Neuronal stem cell (in vitro differentiated cells): ENCODE measurements around the gene TXLNB.
A peak's percentile ranks its signal among the peaks of the same experiment; 100 is the strongest.

Experiments used
- DNase-seq: peaks from one replicate; pipeline ENCODE4 v3.0.0-alpha.2; 2013; ENCODE audit warnings: low spot score
- H2AFZ ChIP-seq: one replicate; pipeline ENCODE4 v1.6.1; 2013; ENCODE audit warnings: mild to moderate bottlenecking, low read length, inconsistent platforms
- H2AK5ac ChIP-seq: 2 replicates; pipeline ENCODE4 v1.6.1; 2013; ENCODE audit warnings: low read depth, mild to moderate bottlenecking, inconsistent platforms, low read length, moderate library complexity, mixed read lengths
- H2BK120ac ChIP-seq: 2 replicates; pipeline ENCODE4 v1.6.1; 2013; ENCODE audit warnings: low read depth, mild to moderate bottlenecking, inconsistent platforms, low read length, moderate library complexity, mixed read lengths
- H2BK12ac ChIP-seq: one replicate; pipeline ENCODE4 v1.6.1; 2013; ENCODE audit warnings: low read length, inconsistent platforms
- H2BK15ac ChIP-seq: 2 replicates; pipeline ENCODE4 v1.6.1; 2013; ENCODE audit warnings: mild to moderate bottlenecking, low read length, inconsistent platforms, mixed read lengths
- H2BK5ac ChIP-seq: one replicate; pipeline ENCODE4 v1.6.1; 2013; ENCODE audit warnings: inconsistent platforms, mild to moderate bottlenecking, low read length, moderate library complexity
- H3K14ac ChIP-seq: one replicate; pipeline ENCODE4 v1.6.1; 2013; ENCODE audit warnings: low read length, inconsistent platforms
- H3K18ac ChIP-seq: 2 replicates; pipeline ENCODE4 v1.6.1; 2013; ENCODE audit warnings: low read length, inconsistent platforms
- H3K23ac ChIP-seq: 2 replicates; pipeline ENCODE4 v1.6.1; 2013; ENCODE audit warnings: low read depth, mild to moderate bottlenecking, mixed read lengths, low read length, inconsistent platforms; ENCODE audit not compliant: poor library complexity
- H3K27ac ChIP-seq: replicated peaks from 3 replicates; pipeline ENCODE4 v1.5.1; 2013; ENCODE audit warnings: low read length, inconsistent platforms
- H3K27me3 ChIP-seq, 3 experiments: 2 replicates each; pipeline ENCODE4 v1.6.1; 2013; ENCODE audit warnings: low read length in 3 of 3, mild to moderate bottlenecking in 2 of 3, inconsistent platforms in 1 of 3, low read depth in 1 of 3, mixed read lengths in 1 of 3, moderate library complexity in 1 of 3; ENCODE audit not compliant: control insufficient read depth in 3 of 3, insufficient read depth in 3 of 3
- H3K36me3 ChIP-seq, 2 donors: replicated peaks in 1 of 2; 2 replicates each; pipeline ENCODE4 v1.6.1; 2013; ENCODE audit warnings: low read length in 2 of 2; ENCODE audit not compliant: control insufficient read depth in 2 of 2, insufficient read depth in 2 of 2
- H3K4ac ChIP-seq: 2 replicates; pipeline ENCODE4 v1.6.1; 2013; ENCODE audit warnings: inconsistent platforms, mild to moderate bottlenecking, low read length, moderate library complexity
- H3K4me1 ChIP-seq, 2 donors: 1 replicate in 1 of 2; 2 replicates in 1 of 2; pipeline ENCODE4 v1.6.1; 2013; ENCODE audit warnings: low read length in 2 of 2, low read depth in 1 of 2; ENCODE audit not compliant: control insufficient read depth in 2 of 2, insufficient read depth in 1 of 2
- H3K4me2 ChIP-seq: one replicate; pipeline ENCODE4 v1.6.1; 2013; ENCODE audit warnings: mild to moderate bottlenecking, low read length, inconsistent platforms; ENCODE audit not compliant: insufficient read depth, poor library complexity, severe bottlenecking
- H3K4me3 ChIP-seq, 2 donors: 2 replicates each; pipeline ENCODE4 v1.5.1; 2013; ENCODE audit warnings: low read length in 2 of 2, mild to moderate bottlenecking in 2 of 2, inconsistent platforms in 1 of 2, moderate library complexity in 1 of 2
- H3K79me1 ChIP-seq: one replicate; pipeline ENCODE4 v1.6.1; 2013; ENCODE audit warnings: low read depth, mild to moderate bottlenecking, inconsistent platforms, low read length, moderate library complexity
- H3K9ac ChIP-seq: one replicate; pipeline ENCODE4 v1.6.1; 2013; ENCODE audit warnings: mild to moderate bottlenecking, low read depth, low read length, inconsistent platforms; ENCODE audit not compliant: poor library complexity
- H3K9me3 ChIP-seq, 2 donors: replicated peaks in 1 of 2; 2 replicates each; pipeline versions ENCODE3 to v1.6.1; 2013; ENCODE audit warnings: low read length in 2 of 2, mild to moderate bottlenecking in 2 of 2, inconsistent platforms in 1 of 2, low read depth in 1 of 2, mixed read lengths in 1 of 2, moderate library complexity in 1 of 2; ENCODE audit not compliant: control insufficient read depth in 2 of 2, insufficient read depth in 1 of 2
- H4K8ac ChIP-seq: one replicate; pipeline ENCODE4 v1.6.1; 2013; ENCODE audit warnings: low read depth, mild to moderate bottlenecking, inconsistent platforms, low read length, moderate library complexity
- H4K91ac ChIP-seq: one replicate; pipeline ENCODE4 v1.6.1; 2013; ENCODE audit warnings: low read length, low read depth, mild to moderate bottlenecking, inconsistent platforms; ENCODE audit not compliant: poor library complexity
- WGBS, 2 donors: extraction: QIAGEN DNeasy Blood & Tissue Kit; methylation state at CpG; one replicate each; pipeline ENCODE4 v1.1.7; 2013; ENCODE audit warnings: missing lambda C conversion rate in 2 of 2, mixed read lengths in 1 of 2; ENCODE audit not compliant: insufficient read length in 2 of 2, insufficient replicate concordance in 1 of 2; ENCODE audit errors: extremely low coverage in 2 of 2; 5-methylcytosine and 5-hydroxymethylcytosine counted together

The TXLNB gene

GRCh38 chr6:139247618-139248017 lies 44.2 kb downstream of the TXLNB start:
- no peak overlapping the region for H2AFZ ChIP-seq
- no peaks in the 10 kb centered on the region for H3K27me3 ChIP-seq
- no CpG with 5 or more reads among the region's 2 CpGs for WGBS, 2 donors
- H2BK5ac ChIP-seq = no peak overlapping the region
- no peaks in the 10 kb centered on the region for H3K4me1 ChIP-seq
- no peak overlapping the region for H3K14ac ChIP-seq
- H2BK12ac ChIP-seq = no peak overlapping the region
- H3K4me3 ChIP-seq = no peak overlapping the region
- no peak overlapping the region for H4K91ac ChIP-seq
- H3K4ac ChIP-seq = no peak overlapping the region
- H4K8ac ChIP-seq = no peak overlapping the region
- H3K9me3 ChIP-seq = no peaks in the 10 kb centered on the region
- DNase-seq = no peak
- no peak overlapping the region for H3K27ac ChIP-seq
- no peak overlapping the region for H2BK15ac ChIP-seq
- no peak overlapping the region for H3K4me2 ChIP-seq
- H3K18ac ChIP-seq = no peak overlapping the region
- no peaks in the 10 kb centered on the region for H3K36me3 ChIP-seq
- no peaks in the 10 kb centered on the region for H3K79me1 ChIP-seq
- H2BK120ac ChIP-seq = no peak overlapping the region
- H2AK5ac ChIP-seq = no peak overlapping the region
- H3K23ac ChIP-seq = no peak overlapping the region
- no peak overlapping the region for H3K9ac ChIP-seq

- Histone ChIP-seq H3K36me3 (no peaks in the 10 kb centered on the region), H3K4me3 (no peak overlapping the region), H3K4me1 (peaks cover 0 to 5% of the 10 kb centered on the region in 2 donors), H2BK120ac (no peak overlapping the region), H3K79me1 (no peaks in the 10 kb centered on the region), H3K27ac (no peak overlapping the region), H3K4me2 (no peak overlapping the region), H2AK5ac (no peak overlapping the region), H3K4ac (no peak overlapping the region), H2BK5ac (no peak overlapping the region), H4K8ac (no peak overlapping the region), H3K9me3 (no peaks in the 10 kb centered on the region), H3K18ac (no peak overlapping the region), H2AFZ (no peak overlapping the region), H2BK12ac (no peak overlapping the region), H3K23ac (no peak overlapping the region), H3K14ac (no peak overlapping the region), H4K91ac (no peak overlapping the region), H3K9ac (no peak overlapping the region), H2BK15ac (no peak overlapping the region), H3K27me3 (no peaks in the 10 kb centered on the region)
- DNase-seq = no peak
- no CpG with 5 or more reads among the region's 3 CpGs for WGBS, 2 donors
Measured at GRCh38 chr6:139243536-139243935, 48.3 kb downstream of the TXLNB start.

- H3K4me3 ChIP-seq = no peak overlapping the region
- no peak overlapping the region for H2AFZ ChIP-seq
- no peak overlapping the region for H2BK120ac ChIP-seq
- DNase-seq = no peak
- H3K9ac ChIP-seq = no peak overlapping the region
- H3K4me1 ChIP-seq = peaks cover 0 to 5% of the 10 kb centered on the region in 2 donors
- WGBS, 2 donors = no CpG with 5 or more reads among the region's 29 CpGs
- H3K18ac ChIP-seq = peak overlapping the region; percentile 86
- no peak overlapping the region for H4K91ac ChIP-seq
- H3K36me3 ChIP-seq = no peaks in the 10 kb centered on the region
- H2AK5ac ChIP-seq = peak overlapping the region; percentile 60
- H3K79me1 ChIP-seq = no peaks in the 10 kb centered on the region
- H3K14ac ChIP-seq = peak overlapping the region; percentile 0
- H2BK15ac ChIP-seq = peak overlapping the region; percentile 33
- peak overlapping the region; percentile 29 for H2BK5ac ChIP-seq
- no peak overlapping the region for H3K27ac ChIP-seq
- H3K9me3 ChIP-seq = no peaks in the 10 kb centered on the region
- no peak overlapping the region for H2BK12ac ChIP-seq
- peak overlapping the region; percentile 60 for H3K4ac ChIP-seq
- no peak overlapping the region for H3K4me2 ChIP-seq
- no peaks in the 10 kb centered on the region for H3K27me3 ChIP-seq
- H4K8ac ChIP-seq = no peak overlapping the region
- H3K23ac ChIP-seq = peak overlapping the region; percentile 82
Measured at GRCh38 chr6:139242457-139243240, 49.1 kb downstream of the TXLNB start.

GRCh38 chr6:139240161-139241010 lies 51.4 kb downstream of the TXLNB start:
- Histone ChIP-seq H3K9ac (no peak overlapping the region), H3K36me3 (no peaks in the 10 kb centered on the region)

More at GRCh38 chr6:139240161-139241010, 51.4 kb downstream of the TXLNB start:
- no peak overlapping the region for H4K91ac ChIP-seq
- no peak overlapping the region for H2AFZ ChIP-seq
- no peak overlapping the region for H3K14ac ChIP-seq
- no peaks in the 10 kb centered on the region for H3K9me3 ChIP-seq
- peaks cover 0 to 5% of the 10 kb centered on the region in 2 donors for H3K4me1 ChIP-seq
- H2BK12ac ChIP-seq = no peak overlapping the region
- WGBS, 2 donors = no CpG with 5 or more reads among the region's 2 CpGs
- H4K8ac ChIP-seq = no peak overlapping the region
- no peak overlapping the region for H3K4ac ChIP-seq
- no peak overlapping the region for H3K4me2 ChIP-seq
- H3K23ac ChIP-seq = no peak overlapping the region
- no peaks in the 10 kb centered on the region for H3K27me3 ChIP-seq
- H3K27ac ChIP-seq = no peak overlapping the region
- no peaks in the 10 kb centered on the region for H3K79me1 ChIP-seq
- no peak overlapping the region for H2BK120ac ChIP-seq
- no peak overlapping the region for H3K18ac ChIP-seq
- no peak overlapping the region for H2BK5ac ChIP-seq
- H2BK15ac ChIP-seq = no peak overlapping the region
- DNase-seq = no peak
- no peak overlapping the region for H2AK5ac ChIP-seq
- no peak overlapping the region for H3K4me3 ChIP-seq
